NCI-H1694 treated with DMSO at 0.1 percent for 48 hours (cell line): ENCODE measurements around the gene PPA1.
"Not testable (repeated sequence)": the region's sequence is repeated elsewhere in the genome, so short reads cannot be mapped to it uniquely, and the experiment has no call there.

Experiments used
- DNase-seq: peaks from one replicate; lab custom pipeline; 2025; lab: John Stamatoyannopoulos, UW

PPA1 gene

GRCh38 chr10:70169011-70169410 is 64.2 kb downstream of the PPA1 start:
- no peak for DNase-seq

DNA sequence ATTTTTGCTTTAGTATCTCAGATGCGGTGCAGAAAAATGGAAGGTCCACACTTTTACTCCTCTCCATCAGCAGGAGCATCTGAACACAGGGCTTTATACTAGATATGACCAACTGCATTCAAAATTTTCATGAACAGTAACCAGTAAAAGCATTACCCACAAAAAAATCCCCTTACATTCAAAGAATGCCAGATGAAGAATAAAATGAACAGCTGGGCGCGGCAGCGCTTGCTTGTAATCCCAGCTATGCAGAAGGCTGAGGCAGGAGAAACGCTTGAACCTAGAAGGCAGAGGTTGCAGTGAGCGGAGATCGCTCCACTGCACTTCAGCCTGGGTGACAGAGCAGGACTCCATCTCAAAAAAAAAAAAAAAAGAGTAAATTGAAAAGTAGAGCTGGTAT is 66.0 kb downstream of the PPA1 start:
- DNase-seq = no peak

- no peak for DNase-seq
Observed at GRCh38 chr10:70166394-70166793, 66.8 kb downstream of the PPA1 start.

DNA sequence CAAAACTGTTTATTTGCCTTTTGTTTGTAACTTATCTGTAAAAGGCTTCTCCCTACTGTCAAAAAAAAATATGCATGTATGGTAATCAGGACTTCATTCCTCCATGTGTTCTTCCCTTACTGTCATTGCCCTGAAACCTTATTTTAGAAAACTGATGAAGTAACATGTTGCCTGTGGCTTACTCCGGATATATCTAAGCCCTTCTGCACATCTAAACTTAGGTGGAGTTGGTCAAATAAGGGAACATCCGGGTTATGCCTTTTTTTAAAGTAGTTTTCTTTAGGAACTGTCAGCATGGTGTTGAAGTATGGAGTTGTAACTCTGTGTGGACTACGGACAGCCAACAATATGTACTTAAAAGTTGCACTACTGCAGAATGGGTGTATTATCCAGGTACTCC is 69.1 kb downstream of the PPA1 start:
- DNase-seq = no peak

GRCh38 chr10:70163448-70163847 is 69.8 kb downstream of the PPA1 start:
- no peak for DNase-seq

DNA sequence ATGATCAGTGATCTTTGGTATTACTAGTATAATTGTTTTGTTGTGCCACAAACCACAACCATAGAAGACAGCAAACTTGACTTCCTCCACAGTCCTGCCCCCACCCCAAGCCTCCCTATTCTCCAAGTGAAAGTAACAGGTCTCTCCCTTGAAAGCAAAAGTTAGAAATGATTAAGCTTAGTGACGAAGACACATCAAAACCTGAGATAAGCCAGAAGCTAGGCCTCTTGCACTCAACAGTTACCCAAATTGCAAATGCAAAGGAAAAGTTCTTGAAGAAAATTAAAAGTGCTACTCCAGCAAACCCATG is 70.4 kb downstream of the PPA1 start:
- DNase-seq = no peak

DNA sequence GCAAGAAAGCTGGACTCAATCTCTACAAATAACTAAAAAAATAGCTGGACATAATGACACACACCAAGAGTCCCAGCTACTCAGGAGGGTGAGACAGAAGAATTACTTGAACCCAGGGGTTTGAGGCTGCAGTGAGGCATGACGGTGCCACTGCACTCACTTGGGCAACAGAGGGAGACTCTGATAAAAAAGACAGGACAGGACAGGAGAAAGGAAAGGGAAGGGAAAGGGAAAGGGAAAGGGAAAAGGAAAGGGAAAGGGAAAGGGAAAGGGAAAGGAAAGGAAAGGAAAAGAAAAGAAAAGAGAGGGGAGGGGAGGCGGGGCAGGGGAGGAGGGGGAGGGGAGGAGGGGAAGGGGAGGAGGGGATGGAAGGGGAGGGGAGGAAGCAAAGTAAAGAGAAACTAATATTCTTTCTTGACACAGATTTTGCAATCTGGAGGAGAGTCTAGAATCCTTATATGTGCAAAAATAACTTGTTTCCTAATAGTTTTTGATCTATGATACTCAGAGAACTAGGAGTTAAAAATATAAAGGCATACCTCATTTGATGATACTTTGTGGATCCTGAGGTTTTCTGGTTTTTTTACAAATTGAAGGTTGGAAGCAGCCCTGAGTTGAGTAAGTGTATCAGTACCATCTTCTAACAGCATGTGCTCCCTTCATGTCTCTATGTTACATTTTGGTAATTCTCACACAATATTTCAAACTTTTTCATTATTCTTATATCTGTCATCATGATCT is 70.9 kb downstream of the PPA1 start:
- DNase-seq = no peak

DNA sequence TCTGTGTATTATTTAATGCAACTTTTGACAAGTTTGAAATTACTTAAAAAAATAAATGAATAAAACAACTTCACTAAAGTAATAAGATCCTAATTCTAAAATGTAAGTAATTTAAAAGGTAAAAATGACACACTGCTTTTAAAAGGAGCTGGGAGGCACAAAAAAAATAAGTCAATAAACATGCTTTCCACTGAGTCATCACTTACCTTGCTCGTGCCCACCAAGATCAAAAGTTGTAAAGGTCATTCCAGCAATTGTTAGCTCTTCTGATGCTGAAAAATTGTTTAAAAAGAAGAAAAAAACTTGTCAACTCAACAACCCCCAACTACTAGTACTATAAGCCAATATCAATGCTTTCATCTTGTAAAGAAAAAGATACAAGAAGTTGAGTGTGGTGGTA is 72.4 kb downstream of the PPA1 start:
- DNase-seq = no peak

GRCh38 chr10:70159366-70159765 is 73.9 kb downstream of the PPA1 start:
- not testable (repeated sequence) for DNase-seq

GRCh38 chr10:70158113-70158512 is 75.1 kb downstream of the PPA1 start:
- no peak for DNase-seq

DNA sequence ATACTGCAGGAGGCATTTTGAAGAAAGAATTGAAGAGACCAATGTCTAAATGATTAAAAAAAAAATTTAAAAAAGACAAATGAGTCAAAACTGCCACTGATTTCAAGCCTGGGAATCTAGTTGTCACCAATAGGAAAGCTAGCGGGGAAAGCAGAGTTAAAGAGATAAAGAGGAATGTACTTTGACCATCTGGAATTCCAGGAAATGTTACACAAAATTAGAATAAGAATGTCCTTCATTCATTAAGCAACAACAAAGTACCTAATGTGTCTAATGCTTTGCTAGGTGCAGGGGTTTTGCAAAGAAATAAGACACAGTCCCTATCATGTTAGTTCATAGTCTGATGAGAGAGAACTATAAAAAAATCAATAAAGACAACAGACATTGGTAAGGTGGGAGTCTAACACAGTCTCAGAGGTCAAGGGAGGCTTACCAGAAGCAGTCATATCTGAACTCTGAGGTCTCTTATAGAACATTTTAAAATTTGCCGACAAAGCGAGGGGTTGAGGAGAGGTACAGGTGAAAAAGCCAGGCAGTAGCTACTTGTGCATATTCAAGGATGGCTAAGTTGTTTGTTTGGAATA is 77.9 kb downstream of the PPA1 start:
- DNase-seq = no peak
